Measurements from ENCODE around the gene CLEC4E.
"Not testable (repeated sequence)": the region's sequence is repeated elsewhere in the genome, so short reads cannot be mapped to it uniquely, and the experiment has no call there.

CLEC4E gene

DNA sequence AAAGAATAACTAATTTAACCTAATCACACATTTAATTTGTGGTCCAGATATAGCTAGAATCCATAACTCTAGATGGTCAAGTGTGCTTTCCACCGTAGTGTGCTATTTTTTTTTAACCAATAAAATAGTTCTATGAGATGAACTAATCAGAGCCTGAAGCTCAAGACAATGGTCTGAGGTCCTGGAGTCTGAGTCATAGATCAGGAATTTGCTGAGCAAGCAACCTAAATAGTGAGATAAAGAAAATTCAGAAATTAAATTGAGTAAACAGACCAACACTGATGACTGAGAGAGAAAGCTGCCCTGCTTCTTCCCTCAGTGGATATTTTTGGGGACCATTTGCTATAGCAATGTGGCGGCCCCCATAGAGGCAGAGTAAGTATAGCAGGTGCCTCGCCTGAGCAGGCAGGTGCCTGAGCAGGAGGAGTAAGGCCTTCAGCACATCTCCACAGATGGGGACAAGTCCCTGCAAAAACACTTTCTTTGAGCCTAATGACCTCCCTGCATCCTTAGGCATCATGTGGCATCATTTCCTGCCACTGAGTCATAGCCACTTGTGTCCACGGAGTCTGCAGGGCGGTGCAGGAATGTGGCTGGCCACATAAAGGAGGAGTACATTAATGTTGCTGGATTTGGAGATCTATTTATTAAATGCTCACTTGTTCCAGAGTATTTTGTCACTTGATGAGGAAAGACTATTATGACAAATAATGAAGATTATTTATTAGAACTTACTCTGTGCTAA lies 13.9 kb upstream of the CLEC4E start:
- no peak overlapping the region for H3K27ac Mint-ChIP-seq
- no peak overlapping the region for H3K4me3 Mint-ChIP-seq
- H3K9me3 Mint-ChIP-seq: no peaks in the 10 kb centered on the region
- H3K27me3 Mint-ChIP-seq: no peaks in the 10 kb centered on the region
- no peak for ATAC-seq
- H3K4me1 Mint-ChIP-seq: no peaks in the 10 kb centered on the region
- no peaks in the 10 kb centered on the region for H3K36me3 Mint-ChIP-seq

DNA sequence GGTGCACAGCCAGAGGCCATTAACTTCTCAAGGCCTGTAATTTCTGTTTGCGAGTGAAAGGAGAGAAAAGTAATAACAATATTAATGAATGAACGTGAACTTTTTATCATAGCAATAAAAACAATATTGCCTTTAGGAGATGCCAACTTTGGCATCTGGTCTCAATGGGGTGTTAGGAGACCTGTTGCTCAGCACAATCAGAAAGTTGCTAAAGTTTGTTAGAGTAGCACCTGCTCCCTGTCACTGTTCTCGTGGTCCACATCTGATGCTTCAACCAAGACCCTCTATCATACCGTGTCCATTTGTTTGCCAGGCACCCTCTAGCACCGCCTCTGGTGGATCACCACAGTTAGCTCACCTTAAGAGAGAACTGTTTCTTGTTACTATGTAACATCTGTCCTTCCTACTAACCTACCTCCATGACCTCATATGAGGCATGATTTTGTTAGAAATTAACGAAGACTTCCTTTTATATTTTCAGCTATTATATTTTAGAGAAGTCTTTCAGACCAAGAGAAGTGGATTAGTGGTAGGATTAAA lies 12.5 kb upstream of the CLEC4E start:
- H3K27ac Mint-ChIP-seq: no peak overlapping the region
- no peaks in the 10 kb centered on the region for H3K9me3 Mint-ChIP-seq
- ATAC-seq: no peak
- no peaks in the 10 kb centered on the region for H3K36me3 Mint-ChIP-seq
- H3K27me3 Mint-ChIP-seq: no peaks in the 10 kb centered on the region
- H3K4me1 Mint-ChIP-seq: no peaks in the 10 kb centered on the region
- no peak overlapping the region for H3K4me3 Mint-ChIP-seq

DNA sequence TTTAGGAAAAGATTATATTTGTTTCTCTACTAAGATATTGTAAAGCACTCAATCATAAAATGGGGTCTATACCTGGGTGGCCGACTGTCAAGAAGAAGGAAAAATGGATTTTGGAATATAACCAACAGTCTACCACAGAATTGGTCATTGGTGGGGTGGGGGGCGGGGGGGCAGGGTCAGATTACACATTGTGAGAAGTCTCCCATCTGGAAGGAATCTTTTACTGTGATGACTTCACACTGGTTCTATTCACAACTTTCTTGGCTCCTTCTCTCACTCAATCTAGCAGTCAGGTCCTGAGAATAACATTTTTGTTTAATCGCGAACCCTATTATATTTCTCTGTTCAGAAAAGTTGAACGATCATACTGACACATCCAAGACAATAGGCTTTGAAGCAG lies 8.7 kb upstream of the CLEC4E start:
- no peak for ATAC-seq
- no peak overlapping the region for H3K27ac Mint-ChIP-seq
- H3K9me3 Mint-ChIP-seq: no peaks in the 10 kb centered on the region
- no peak overlapping the region for H3K4me3 Mint-ChIP-seq
- H3K27me3 Mint-ChIP-seq: no peaks in the 10 kb centered on the region
- H3K4me1 Mint-ChIP-seq: peaks cover 7% of the 10 kb centered on the region
- no peaks in the 10 kb centered on the region for H3K36me3 Mint-ChIP-seq

DNA sequence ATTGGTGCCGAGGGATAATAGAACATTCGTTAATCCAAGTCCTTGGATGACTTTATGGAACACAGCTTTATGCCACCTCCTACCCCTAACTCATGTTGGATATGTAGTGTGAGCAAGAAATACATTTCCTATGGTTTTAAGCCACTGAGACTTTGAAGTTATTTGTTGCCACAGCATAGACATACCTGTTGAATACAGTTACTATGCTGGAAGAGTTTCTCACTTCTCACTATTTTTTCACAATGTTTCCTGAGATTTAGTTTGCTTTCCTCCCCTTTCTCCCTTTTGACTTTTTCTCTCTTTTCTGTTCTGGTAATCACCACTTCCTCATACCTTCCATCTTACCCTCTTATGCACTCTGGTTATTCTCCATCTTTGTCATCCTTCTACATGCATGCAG lies 7.5 kb upstream of the CLEC4E start:
- Mint-ChIP-seq H3K27me3 (no peaks in the 10 kb centered on the region), H3K4me1 (peaks cover 7% of the 10 kb centered on the region), H3K4me3 (no peak overlapping the region), H3K36me3 (no peaks in the 10 kb centered on the region), H3K9me3 (no peaks in the 10 kb centered on the region), H3K27ac (no peak overlapping the region)
- no peak for ATAC-seq

DNA sequence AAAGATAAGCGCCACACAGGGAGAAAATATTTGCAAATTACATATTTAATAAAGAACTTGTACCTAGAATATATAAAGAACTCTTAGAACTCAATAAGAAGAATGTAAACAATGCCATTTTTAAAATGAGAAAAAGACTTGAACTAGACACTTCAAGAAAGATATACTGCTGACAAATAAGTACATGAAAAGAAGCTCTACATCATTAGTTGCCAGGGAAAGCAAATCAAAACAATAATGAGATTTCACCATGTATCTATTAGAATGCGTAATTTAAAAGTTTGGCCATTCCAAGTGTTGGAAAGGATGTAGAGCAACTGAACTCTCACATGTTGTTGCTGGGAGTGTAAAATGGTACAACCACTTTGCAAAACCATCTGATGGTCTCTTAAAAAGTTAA lies 6.9 kb upstream of the CLEC4E start:
- Mint-ChIP-seq H3K27me3 (no peaks in the 10 kb centered on the region), H3K4me1 (peaks cover 7% of the 10 kb centered on the region), H3K27ac (no peak overlapping the region), H3K9me3 (no peaks in the 10 kb centered on the region), H3K4me3 (no peak overlapping the region), H3K36me3 (no peaks in the 10 kb centered on the region)
- no peak for ATAC-seq

DNA sequence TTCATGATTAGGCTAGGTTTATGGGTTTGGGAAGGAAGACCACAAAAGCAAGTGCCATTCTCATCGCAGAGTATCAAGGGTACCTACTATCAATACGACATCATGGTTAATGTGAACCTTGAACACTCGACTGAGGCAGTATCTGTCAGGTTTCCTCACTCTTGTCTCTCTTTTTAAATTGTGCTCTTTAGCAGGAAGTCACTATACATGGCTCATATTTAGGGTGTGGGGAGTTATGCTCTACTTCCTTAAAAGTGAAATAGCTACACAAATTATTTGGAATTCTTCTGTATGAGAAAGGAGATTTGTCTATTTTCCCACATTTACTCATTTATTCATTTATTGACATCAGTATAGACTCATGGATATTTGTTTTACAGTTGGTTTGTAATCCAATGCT lies 5.9 kb upstream of the CLEC4E start:
- Mint-ChIP-seq H3K4me3 (no peak overlapping the region), H3K4me1 (peaks cover 11% of the 10 kb centered on the region), H3K27me3 (peaks cover 4% of the 10 kb centered on the region), H3K36me3 (no peaks in the 10 kb centered on the region), H3K27ac (no peak overlapping the region), H3K9me3 (no peaks in the 10 kb centered on the region)
- ATAC-seq: no peak

DNA sequence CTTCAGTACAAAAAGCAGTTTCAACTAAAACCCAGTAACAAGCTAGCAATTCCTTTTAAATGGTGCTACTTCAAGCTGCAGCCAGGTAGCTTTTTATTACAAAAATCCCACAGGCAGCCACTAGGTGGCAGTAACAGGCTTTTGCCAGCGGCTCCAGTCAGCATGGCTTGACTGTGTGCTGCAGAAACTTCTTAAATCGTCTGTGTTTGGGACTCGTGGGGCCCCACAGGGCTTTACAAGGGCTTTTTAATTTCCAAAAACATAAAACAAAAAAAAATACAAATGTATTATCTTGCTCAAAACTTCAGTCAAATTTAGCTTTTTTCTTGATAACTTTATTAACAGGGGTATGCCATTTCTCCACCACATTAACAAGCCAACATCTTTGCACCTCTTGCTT lies 3.6 kb upstream of the CLEC4E start:
- Mint-ChIP-seq H3K36me3 (no peaks in the 10 kb centered on the region), H3K9me3 (no peaks in the 10 kb centered on the region)

DNA sequence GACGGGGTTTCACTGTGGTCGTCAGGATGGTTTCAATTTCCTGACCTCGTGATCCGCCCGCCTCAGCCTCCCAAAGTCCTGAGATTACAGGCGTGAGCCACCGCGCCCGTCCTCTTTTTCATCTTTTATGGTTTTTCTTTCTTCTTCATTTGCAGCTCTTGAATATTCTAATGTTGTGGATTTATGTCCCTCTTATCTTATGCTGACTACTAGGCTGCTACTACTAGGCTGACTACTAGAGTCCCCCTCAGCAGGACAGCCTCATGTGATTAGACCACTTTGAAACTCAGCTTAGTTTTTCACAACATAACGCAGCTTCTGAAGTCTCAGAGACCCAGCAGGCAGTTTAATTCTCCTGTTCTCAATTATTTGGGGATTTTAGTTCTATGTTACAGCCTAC lies 857 bp upstream of the CLEC4E start:
- no peak overlapping the region for H3K4me3 Mint-ChIP-seq
- no peaks in the 10 kb centered on the region for H3K36me3 Mint-ChIP-seq
- H3K4me1 Mint-ChIP-seq: peaks cover 15% of the 10 kb centered on the region
- ATAC-seq: no peak
- H3K27ac Mint-ChIP-seq: no peak overlapping the region
- H3K27me3 Mint-ChIP-seq: peaks cover 42% of the 10 kb centered on the region
- H3K9me3 Mint-ChIP-seq: peaks cover 5% of the 10 kb centered on the region

More for the DNA sequence above, 3.6 kb upstream of the CLEC4E start:
- ATAC-seq: peak; percentile 86
- no peak overlapping the region for H3K27ac Mint-ChIP-seq
- H3K4me1 Mint-ChIP-seq: peaks cover 12% of the 10 kb centered on the region
- H3K27me3 Mint-ChIP-seq: peaks cover 27% of the 10 kb centered on the region
- no peak overlapping the region for H3K4me3 Mint-ChIP-seq

DNA sequence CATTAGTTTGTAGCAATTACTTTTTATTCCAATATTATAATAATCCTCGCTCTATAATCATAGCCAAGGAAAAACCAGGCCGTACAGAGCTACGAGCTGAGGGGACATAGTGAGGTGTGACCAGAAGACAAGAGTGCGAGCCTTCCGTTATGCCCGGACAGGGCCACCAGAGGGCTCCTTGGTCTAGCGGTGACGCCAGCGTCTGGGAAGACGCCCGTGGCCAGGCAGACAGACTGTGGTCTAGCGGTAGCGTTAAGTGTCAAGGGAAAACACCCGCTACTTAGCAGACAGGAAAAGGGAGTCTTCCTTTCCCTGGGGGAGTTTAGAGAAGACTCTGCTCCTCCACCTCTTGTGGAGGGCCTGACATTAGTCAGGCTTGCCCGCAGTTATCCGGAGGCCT lies 2.9 kb downstream of the CLEC4E start:
- Mint-ChIP-seq H3K27me3 (peaks cover 61% of the 10 kb centered on the region), H3K4me1 (peaks cover 12% of the 10 kb centered on the region)
- H3K27ac Mint-ChIP-seq, ATAC-seq, H3K36me3 Mint-ChIP-seq, H3K9me3 Mint-ChIP-seq, H3K4me3 Mint-ChIP-seq: not testable (repeated sequence)

DNA sequence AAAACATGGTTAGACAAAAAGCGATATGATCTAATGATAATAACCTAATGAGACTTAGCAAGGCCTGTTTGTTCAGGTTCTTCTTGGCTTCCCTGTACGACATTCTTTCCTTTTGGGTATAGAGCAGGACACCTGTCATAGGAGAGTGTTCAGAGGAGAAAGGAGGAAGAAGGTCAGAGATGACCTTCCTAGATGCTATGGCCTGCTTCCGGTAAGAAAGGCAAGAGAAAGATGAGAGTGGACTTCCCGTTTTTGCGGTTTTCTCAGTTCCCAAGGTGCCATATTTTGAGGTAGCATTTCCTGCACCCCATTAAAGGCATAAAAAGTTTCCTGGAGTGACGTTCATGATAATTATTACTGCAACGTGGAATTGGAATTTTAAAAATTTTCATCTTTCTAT lies 8.7 kb downstream of the CLEC4E start:
- Mint-ChIP-seq H3K27ac (no peak overlapping the region), H3K27me3 (peaks cover 41% of the 10 kb centered on the region), H3K9me3 (no peaks in the 10 kb centered on the region), H3K36me3 (no peaks in the 10 kb centered on the region), H3K4me3 (no peak overlapping the region), H3K4me1 (no peaks in the 10 kb centered on the region)
- ATAC-seq: no peak

DNA sequence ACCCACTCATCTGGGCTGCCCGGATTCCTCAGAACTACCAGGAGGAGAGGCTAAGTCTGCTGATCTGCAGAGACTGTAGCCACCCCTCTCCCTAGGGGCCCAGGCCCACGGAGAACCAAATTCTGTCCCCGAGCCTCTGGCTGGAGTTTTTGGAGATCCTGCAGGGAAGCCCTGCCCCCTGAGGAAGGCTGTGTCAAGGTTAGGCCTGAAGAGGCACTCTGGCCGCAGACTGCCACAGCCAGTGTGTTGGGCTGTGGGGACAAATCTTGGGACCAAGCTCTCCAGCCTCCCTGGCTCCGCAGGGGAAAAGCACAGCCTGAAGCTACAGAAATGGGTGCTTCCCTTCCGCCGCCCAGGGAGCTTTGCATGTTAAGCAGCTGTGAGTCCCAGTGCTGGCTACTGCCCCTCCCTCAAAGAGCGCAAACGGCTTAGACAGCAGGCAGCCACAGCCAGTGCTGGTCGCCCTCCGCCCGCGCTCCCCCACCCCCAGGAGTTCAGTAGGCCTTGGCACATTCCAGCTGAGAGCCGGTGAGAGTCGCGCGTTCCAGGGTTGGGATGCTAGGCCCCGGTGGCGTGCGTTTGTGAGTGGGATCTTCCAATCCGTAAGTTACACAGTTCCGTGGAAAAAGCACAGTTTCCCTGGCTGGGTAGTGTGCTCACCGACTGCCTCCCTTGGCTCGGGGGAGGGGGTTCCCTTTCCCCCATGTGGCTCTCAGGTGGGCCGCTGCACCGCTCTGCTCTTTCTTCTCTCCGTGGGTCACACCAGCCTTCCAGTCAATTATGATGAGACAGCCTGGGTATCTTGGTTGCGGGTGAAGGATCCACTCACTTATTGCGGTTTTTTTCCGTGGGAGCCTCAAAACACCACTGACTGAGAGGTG lies 13.2 kb downstream of the CLEC4E start:
- Mint-ChIP-seq H3K27ac (no peak overlapping the region), H3K4me1 (no peaks in the 10 kb centered on the region), H3K9me3 (peaks cover 10% of the 10 kb centered on the region), H3K4me3 (no peak overlapping the region), H3K36me3 (no peaks in the 10 kb centered on the region), H3K27me3 (peaks cover 41% of the 10 kb centered on the region)
- no peak for ATAC-seq

DNA sequence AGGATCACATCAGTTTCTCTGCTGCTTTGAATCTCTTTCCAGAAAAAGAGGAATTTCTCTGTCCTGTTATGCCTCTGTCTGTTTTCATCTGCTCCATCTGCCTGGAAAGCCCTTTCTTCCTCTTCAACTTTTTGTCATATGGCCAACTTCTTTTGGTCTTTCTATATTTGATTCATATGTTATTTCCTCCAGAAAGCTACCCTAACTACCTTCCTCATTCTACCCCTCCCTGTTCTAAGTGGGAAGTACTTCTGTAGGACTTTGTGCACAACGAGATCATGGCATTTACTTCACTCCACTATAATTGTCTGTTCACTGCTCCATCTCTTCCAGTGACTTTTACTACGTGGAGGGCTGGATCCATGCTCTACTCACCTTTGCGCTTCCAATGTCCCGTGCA lies 21.5 kb downstream of the CLEC4E start:
- no peaks in the 10 kb centered on the region for H3K4me1 Mint-ChIP-seq
- peaks cover 40% of the 10 kb centered on the region for H3K27me3 Mint-ChIP-seq
- H3K36me3 Mint-ChIP-seq: no peaks in the 10 kb centered on the region
- H3K4me3 Mint-ChIP-seq: no peak overlapping the region
- no peak for ATAC-seq
- H3K27ac Mint-ChIP-seq: no peak overlapping the region
- H3K9me3 Mint-ChIP-seq: peaks cover 4% of the 10 kb centered on the region

DNA sequence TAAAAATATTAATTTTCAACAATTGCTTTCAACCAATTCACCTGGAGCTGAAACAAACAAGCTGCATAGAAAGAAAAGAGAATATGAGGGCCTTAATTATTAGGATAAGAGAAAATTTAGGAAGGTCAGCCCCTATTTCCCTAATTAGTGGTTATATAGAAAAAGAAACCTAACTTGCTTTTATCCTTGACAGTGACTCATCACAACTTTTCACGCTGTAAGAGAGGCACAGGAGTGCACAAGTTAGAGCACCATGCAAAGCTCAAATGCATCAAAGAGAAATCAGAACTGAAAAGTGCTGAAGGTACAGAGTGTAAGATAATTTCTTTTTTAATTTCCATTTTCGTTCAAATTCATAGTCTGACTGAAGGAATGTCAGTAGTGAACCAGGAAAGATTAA lies 22.7 kb downstream of the CLEC4E start:
- H3K27ac Mint-ChIP-seq: no peak overlapping the region
- H3K36me3 Mint-ChIP-seq: no peaks in the 10 kb centered on the region
- no peaks in the 10 kb centered on the region for H3K9me3 Mint-ChIP-seq
- no peak for ATAC-seq
- peaks cover 52% of the 10 kb centered on the region for H3K27me3 Mint-ChIP-seq
- no peak overlapping the region for H3K4me3 Mint-ChIP-seq
- H3K4me1 Mint-ChIP-seq: no peaks in the 10 kb centered on the region

DNA sequence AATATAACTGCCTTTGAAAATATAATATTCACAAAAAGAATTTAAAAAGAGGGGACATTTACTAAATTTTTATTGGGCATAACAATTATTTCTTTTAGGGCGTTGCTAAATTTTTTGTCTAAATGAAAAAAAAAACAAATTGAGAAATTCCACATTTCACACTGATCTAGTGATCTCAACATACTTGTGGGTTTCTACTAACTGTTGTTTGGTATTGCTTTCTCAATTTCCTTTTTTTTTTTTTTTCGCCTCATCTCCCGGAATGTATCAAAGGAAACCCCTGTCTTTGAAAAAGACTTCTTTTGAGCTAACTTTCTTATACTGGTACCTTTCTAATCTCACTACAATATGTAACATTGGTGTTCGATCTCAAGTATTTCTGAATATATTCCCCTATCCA lies 27.4 kb downstream of the CLEC4E start, which contains the start of gene CLEC4D:
TSS of gene CLEC4D (plus strand) at position 248 of the 400 bp plus-strand sequence. CDS start 230 bp downstream, outside the sequence.
- Mint-ChIP-seq H3K36me3 (no peaks in the 10 kb centered on the region), H3K4me1 (peaks cover 17% of the 10 kb centered on the region), H3K27ac (no peak within 1 kb of the TSS), H3K9me3 (no peaks in the 10 kb centered on the region), H3K4me3 (no peak within 1 kb of the TSS), H3K27me3 (peaks cover 79% of the 10 kb centered on the region)
- no peak for ATAC-seq

DNA sequence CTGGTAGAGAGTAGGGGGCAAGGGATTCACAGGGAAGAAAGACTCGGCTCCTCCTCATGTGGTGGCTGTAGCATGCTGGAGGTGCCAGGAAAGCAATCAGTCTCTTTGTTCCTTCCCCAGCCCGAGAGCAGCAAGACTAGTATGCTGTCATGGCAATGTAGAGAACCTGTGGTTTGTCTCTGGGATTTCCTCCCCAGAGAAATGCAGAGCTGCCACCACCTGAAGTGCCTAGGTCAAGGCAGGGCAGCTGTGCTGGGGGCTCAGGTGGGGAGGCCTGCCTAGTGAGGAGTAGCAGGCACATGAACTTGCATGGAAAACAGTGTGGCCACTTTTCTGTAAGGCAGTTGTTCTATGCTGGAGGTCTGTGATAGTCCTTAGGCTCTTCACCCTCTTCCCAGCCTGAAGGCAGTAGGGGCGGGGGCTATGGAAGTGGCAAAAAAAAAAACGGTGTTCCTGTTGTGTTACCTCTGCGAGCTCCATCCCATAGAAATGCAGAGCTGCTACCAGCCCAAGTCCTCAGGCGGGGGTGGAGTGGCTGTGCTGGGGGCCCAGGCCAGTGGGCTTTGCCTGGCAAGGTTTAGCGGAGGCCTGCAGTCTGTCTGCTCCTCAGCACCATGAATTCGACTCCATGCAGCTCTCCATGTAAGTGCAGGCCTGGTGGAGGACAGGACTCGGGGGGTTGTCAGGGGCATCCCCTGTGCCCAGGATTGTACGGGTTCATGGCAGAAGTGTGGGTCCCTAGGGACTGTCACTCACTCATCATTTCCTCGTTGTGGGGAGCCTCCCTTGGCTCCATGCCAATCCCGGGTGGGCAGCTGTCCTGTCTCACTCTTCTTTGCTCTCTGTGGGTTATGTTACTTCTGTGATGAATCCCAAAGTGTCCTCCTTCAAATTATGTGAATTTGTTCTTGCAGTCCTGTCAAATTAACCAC lies 31.5 kb downstream of the CLEC4E start:
- H3K4me3 Mint-ChIP-seq: no peak overlapping the region
- peaks cover 68% of the 10 kb centered on the region for H3K27me3 Mint-ChIP-seq
- no peaks in the 10 kb centered on the region for H3K36me3 Mint-ChIP-seq

More for the DNA sequence above, 31.5 kb downstream of the CLEC4E start:
- Mint-ChIP-seq H3K9me3 (peaks cover 7% of the 10 kb centered on the region), H3K4me1 (peaks cover 17% of the 10 kb centered on the region), H3K27ac (no peak overlapping the region)
- ATAC-seq: peak; percentile 59
